Hepatocyte (in vitro differentiated cells): ENCODE results near the gene B4GALT5.

Experiments
- EZH2 ChIP-seq: fragments of 200-600 bp; sonication (generic); IDR thresholded peaks from 2 replicates; pipeline ENCODE4 v1.6.1; 2016; ENCODE audit warnings: antibody characterized with exemption, mild to moderate bottlenecking, borderline replicate concordance
- EZH2phosphoT487 ChIP-seq: fragments of 200-600 bp; sonication (generic); IDR thresholded peaks from one replicate; pipeline ENCODE4 v1.6.1; 2018; ENCODE audit warnings: antibody characterized with exemption, mild to moderate bottlenecking, low read depth, moderate library complexity; ENCODE audit not compliant: unreplicated experiment, severe bottlenecking

- TF ChIP-seq EZH2phosphoT487 = no peak
- TF ChIP-seq EZH2 = no peak
Measured at GRCh38 chr20:49710971-49711666, 2.6 kb downstream of the B4GALT5 start.
